GM18511 (cell line): ENCODE results near the gene GPRASP2.
"Not testable (repeated sequence)": the region's sequence is repeated elsewhere in the genome, so short reads cannot be mapped to it uniquely, and the experiment has no call there.

Source experiments
- ATAC-seq: cut with Tn5 transposase; IDR thresholded peaks from one replicate; pipeline ENCODE4 v1.9.1; 2021; ENCODE audit warnings: mild to moderate bottlenecking, moderate library complexity; ENCODE audit not compliant: unreplicated experiment

GPRASP2 gene

GRCh38 chrX:102712216-102712966 is at the start of gene GPRASP2:
Gene GPRASP2 (plus strand): TSS chrX:102712448. CDS start chrX:102714870, 2,422 bp downstream.
- ATAC-seq = peak; percentile 53

- ATAC-seq = not testable (repeated sequence)
These were observed 48.4 kb upstream of the GPRASP2 start for GRCh38 chrX:102663820-102664219.

GRCh38 chrX:102667034-102667433 is 45.2 kb upstream of the GPRASP2 start:
- ATAC-seq = not testable (repeated sequence)

- no peak for ATAC-seq
These were observed 42.7 kb upstream of the GPRASP2 start for GRCh38 chrX:102669526-102669925.

DNA sequence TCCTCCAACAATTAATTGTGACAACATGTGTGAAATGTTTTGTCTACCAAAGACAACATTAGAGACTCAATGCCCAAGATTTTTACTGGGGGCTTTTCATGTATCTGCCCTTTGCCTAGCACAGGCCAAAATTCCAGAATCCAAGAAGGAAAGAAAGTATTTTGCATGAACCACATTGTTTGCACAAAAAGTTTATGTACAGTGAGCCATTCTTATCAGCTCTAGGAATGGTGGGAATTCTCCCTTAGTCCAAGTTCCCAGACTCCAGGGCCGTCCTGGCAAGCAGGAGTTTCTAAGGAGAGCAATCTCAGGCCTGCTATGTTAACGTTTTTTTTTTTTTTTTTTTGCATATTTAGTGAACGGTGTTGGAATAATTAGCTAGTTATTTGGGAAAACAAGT is 39.4 kb upstream of the GPRASP2 start:
- ATAC-seq = no peak

DNA sequence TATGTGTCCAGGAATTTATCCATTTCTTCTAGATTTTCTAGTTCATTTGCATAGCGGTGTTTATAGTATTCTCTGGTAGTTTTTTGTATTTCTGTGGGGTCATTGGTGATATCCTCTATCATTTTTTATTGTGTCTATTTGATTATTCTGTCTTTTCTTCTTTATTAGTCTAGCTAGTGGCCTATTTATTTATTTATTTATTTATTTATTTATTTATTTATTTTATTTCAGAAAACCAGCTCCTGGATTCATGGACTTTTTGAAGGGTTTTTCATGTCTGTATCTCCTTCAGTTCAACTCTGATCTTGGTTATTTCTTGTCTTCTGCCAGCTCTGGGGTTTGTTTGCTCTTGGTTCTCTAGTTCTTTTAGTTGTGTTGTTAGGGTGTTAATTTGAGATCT is 34.8 kb upstream of the GPRASP2 start:
- not testable (repeated sequence) for ATAC-seq

DNA sequence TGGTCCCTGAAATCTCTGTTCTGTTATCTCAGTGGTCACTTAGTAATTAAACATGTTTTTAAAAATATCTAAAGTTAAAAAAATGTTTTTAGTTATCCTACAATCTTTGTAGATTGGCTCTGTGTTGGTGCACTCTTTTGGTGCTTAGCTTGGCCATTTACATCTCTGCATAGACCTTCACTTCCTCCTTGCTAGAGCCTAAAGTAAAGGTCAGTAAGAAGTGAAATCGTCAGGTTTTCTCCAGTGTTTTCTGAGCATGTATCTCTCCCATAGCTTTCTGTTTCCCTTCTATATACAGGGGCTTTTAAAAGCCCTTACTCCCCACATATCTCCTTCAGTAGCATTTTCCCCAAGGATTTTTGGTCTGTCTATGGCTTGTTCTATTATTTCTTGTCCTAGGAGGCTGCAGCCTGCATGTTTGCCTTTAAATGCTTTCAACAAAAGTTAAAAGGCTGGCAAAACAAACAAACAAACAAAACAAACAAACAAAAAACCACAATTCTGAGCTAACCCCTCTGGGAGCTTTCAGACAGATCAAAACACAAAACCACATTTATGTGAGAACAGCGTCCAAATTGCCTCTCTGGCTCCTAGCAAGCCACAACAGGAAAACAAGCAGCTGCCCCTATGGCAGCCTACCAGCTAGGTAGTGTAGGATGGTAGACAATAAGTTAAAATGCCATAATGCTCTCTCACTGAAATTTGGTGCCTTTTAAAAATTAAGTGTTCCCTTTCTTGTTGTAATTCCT is 27.3 kb upstream of the GPRASP2 start:
- ATAC-seq = no peak

DNA sequence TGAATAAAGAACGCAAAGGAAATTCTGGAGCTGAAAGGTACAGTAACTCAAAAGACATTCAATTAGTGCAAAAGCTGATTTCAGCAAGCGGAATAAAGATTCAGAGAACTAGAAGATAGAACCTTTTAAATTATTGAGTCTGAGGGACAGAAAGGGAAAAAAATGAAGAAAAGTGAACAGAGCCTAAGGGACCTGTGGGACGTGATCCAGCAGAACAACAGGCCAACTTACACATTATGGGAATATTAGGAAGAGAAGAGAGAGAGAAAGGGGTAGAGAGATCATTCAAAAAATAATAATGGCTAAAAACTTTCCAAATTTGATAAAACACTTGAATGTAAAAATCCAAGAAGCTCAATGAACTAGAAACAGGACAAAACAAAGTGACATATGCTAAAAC is 17.5 kb upstream of the GPRASP2 start:
- no peak for ATAC-seq

- ATAC-seq = no peak
These were observed 15.9 kb upstream of the GPRASP2 start for GRCh38 chrX:102696306-102696705.

GRCh38 chrX:102697494-102697893 is 14.8 kb upstream of the GPRASP2 start:
- no peak for ATAC-seq

DNA sequence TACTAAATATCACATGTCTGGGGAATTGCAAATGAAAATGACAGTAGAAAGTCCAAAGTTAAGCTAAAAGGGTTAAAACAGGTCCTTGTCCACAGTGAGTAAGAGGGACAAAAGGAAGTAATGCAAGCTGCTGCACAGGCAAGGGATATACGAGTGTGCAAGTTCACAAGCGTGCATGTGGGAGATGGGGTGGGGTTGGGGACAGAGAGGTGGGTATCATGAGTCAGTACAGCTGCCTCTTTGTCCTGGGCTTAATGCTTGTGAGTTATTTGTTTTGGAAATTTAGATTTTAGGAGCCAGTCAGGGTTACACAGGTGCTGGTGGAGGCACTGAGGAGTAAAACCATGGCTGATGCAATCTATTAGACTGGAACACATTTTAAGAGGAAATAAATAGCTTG is 3.3 kb upstream of the GPRASP2 start:
- ATAC-seq = no peak

GRCh38 chrX:102711872-102712215 is 404 bp upstream of the GPRASP2 start:
- ATAC-seq = no peak

GRCh38 chrX:102712981-102713625 is 855 bp downstream of the GPRASP2 start:
- ATAC-seq = peak; percentile 55

DNA sequence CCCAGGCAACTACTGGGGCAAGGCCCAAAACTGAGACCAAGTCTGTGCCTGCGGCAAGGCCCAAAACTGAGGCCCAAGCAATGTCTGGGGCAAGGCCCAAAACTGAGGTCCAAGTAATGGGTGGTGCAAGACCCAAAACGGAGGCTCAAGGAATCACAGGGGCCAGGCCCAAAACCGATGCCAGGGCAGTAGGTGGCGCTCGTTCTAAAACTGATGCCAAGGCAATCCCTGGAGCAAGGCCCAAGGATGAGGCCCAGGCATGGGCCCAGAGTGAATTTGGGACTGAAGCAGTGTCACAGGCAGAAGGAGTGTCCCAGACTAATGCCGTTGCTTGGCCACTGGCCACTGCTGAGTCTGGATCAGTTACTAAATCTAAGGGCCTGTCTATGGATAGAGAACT is 2.7 kb downstream of the GPRASP2 start:
- no peak for ATAC-seq

DNA sequence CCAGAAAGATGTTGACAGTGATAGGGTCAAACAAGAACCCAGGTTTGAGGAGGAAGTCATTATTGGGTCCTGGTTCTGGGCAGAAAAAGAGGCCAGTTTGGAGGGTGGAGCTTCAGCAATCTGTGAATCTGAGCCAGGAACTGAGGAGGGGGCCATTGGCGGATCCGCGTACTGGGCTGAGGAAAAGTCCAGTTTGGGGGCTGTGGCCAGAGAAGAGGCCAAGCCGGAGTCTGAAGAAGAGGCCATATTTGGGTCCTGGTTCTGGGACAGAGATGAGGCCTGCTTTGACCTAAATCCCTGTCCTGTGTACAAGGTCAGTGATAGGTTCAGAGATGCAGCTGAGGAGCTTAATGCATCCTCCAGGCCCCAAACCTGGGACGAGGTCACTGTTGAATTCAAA is 3.7 kb downstream of the GPRASP2 start:
- ATAC-seq = no peak

GRCh38 chrX:102720237-102721168 is 8.3 kb downstream of the GPRASP2 start, which contains the start of gene GPRASP3:
Gene GPRASP3 (plus strand): TSS chrX:102720743. CDS start chrX:102748996, 28,253 bp downstream.
- peak; percentile 99 for ATAC-seq

DNA sequence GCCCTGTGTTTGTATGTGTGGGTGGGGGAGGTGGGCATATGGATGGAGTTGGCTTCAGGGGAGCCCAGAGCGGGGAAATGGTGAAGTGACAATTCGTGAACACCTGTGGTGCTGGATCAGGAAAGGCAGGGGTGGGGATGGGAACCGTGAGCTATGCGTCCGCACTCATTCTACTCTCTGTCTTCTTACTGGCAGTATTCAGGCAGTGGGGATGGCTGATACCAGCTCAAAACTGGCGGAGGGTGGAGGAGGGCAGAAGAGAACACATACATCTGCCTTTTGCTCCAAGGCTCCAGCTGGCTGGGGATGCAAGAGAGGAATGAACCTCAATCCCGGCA is 8.9 kb downstream of the GPRASP2 start:
- not testable (repeated sequence) for ATAC-seq

DNA sequence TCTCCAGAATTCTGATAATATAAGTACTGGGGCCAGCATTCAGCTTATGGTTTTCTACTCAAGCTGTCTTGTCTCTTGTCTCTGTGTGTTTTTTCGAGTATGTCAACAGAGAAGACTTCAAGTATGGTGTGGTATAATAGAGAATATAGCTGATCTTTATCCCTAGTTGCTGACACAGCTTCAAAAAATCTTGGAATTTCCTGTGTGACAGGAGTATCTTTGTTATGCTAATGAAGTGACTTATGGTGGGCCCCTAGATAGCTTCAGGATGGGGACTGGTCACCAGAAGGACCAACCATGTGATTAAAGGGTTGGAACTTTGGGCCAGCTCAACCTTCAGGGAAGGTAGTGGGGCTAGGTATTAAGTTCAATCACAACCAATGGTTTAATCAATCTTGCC is 11.2 kb downstream of the GPRASP2 start:
- no peak for ATAC-seq

DNA sequence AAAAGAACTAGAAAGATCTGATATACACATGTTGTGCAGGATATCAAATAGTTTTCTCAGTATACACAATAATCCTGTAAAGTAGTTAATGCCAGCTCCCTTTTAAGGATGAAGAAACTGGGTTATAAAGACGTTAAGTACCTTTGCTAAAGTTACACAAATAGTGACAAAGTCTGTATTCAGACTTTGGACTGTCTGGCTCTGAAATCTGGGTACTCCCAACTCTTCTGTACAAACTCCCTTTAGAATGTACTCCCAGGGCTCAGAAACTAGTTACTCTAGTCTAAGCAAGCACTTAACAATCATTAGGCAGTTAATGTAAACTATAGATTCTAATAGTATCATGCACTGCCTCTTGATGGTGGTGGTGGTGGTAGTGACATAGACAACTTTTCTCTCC is 15.5 kb downstream of the GPRASP2 start:
- no peak for ATAC-seq

GRCh38 chrX:102728646-102729045 is 16.4 kb downstream of the GPRASP2 start:
- ATAC-seq = no peak

DNA sequence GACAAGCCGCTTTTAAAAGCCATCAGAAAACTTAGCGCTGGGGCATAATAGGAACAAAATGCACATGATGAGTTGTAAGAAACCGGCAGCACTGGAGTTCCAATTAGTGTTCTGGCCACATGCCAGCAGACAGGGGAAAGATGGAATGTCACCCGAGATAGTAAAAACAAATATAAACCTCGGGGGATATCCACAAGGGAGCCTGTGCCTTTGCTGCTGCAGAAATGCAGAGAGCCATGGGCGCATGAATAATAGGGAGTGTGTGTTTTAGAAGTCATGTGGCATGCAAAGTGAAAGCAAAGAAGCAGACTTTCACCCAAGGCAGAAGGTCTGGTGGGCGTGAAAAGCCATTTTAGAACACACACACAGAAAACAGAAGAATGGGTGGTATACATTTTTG is 27.4 kb downstream of the GPRASP2 start:
- no peak for ATAC-seq
